Measurements from ENCODE around the gene TENM3. TPM values are rescaled to one million over a fixed set of nuclear protein-coding genes. Genes with fewer than 3 reads are reported as not detected.

Gene TENM3
- total and polyA plus RNA-seq, 2 of the 8 experiments (the other 6 are each of a cell fraction or from before 2014, with no cell fraction given) = 36.9 to 69.3 TPM

GRCh38 chr4:182567119-182567518, 323.9 kb downstream of the TENM3 start (continued):
- TF ChIP-seq CHD7 (IDR thresholded peaks at IDR 0.05; ENCODE audit: insufficient replicate concordance, low read length) (no peak), JUN (IDR thresholded peaks at IDR 0.05; ENCODE audit: low read depth, low read length) (no peak), TCF12 (IDR thresholded peaks at IDR 0.05; ENCODE audit: low read depth, low read length) (no peak), RFX5 (IDR thresholded peaks at IDR 0.05; ENCODE audit: borderline replicate concordance, low read depth, low read length) (no peak), MAFK (IDR thresholded peaks at IDR 0.05; ENCODE audit: low read depth, low read length) (no peak), TAF1 (IDR thresholded peaks at IDR 0.05; ENCODE audit: low read depth, low read length) (no peak), POLR2AphosphoS5 (IDR thresholded peaks at IDR 0.05; ENCODE audit: low read depth, low read length) (no peak)
